Sigmoid colon (tissue), 7 donors: ENCODE results near the gene MLLT10. TPM values are rescaled to one million over a fixed set of nuclear protein-coding genes. Genes with fewer than 3 reads are reported as not detected.
A peak's percentile ranks its signal among the peaks of the same experiment; 100 is the strongest.

Source experiments
- DNase-seq: peaks from one replicate; pipeline ENCODE4 v3.0.0-alpha.2; 2019
- H3K27ac ChIP-seq, 4 donors: fragments of 200-600 bp; sonication (generic); one replicate each; pipeline ENCODE4 v1.5.1; 2016 to 2019; ENCODE audit warnings: mild to moderate bottlenecking in 1 of 4
- H3K27me3 ChIP-seq, 3 donors: fragments of 200-600 bp; sonication (generic); one replicate each; pipeline ENCODE4 v1.5.1; 2019; ENCODE audit warnings: mild to moderate bottlenecking in 1 of 3
- H3K36me3 ChIP-seq, 4 donors: fragments of 200-600 bp; sonication (generic); one replicate each; pipeline ENCODE4 v1.5.1; 2016 to 2019
- H3K4me1 ChIP-seq, 4 donors: fragments of 200-600 bp; sonication (generic); one replicate each; pipeline ENCODE4 v1.5.1; 2017 to 2019
- H3K4me3 ChIP-seq, 4 donors: fragments of 200-600 bp; sonication (generic); one replicate each; pipeline ENCODE4 v1.5.1; 2017 to 2019; ENCODE audit warnings: mild to moderate bottlenecking in 2 of 4, moderate library complexity in 1 of 4
- H3K9me3 ChIP-seq, 4 donors: fragments of 200-600 bp in 3 of 4; sonication (generic) in 3 of 4; one replicate each; pipeline versions ENCODE4 v1.5.1 to v1.6.1; 2013 to 2019
- CTCF ChIP-seq, 4 experiments: fragments of 450-650 bp in 3 of 4; fragments of 200-600 bp in 1 of 4; IDR thresholded peaks; one replicate each; pipeline ENCODE4 v1.5.1; 2016 to 2019; ENCODE audit warnings: antibody characterized with exemption in 4 of 4, mild to moderate bottlenecking in 3 of 4, moderate library complexity in 2 of 4
- EP300 ChIP-seq, 4 donors: sonication (generic); formaldehyde crosslinking; IDR thresholded peaks; one replicate each; pipeline ENCODE4 v1.6.1; 2017; ENCODE audit warnings: antibody characterized with exemption in 4 of 4
- POLR2A ChIP-seq, 2 donors: fragments of 450-650 bp; IDR thresholded peaks; one replicate each; pipeline ENCODE4 v1.6.1; 2016; ENCODE audit warnings: antibody characterized with exemption in 2 of 2, mild to moderate bottlenecking in 2 of 2, moderate library complexity in 2 of 2
- POLR2AphosphoS5 ChIP-seq, 4 donors: sonication (generic); formaldehyde crosslinking; IDR thresholded peaks; one replicate each; pipeline ENCODE4 v1.6.1; 2017; ENCODE audit warnings: antibody characterized with exemption in 4 of 4
- WGBS, 2 donors: extraction: QIAGEN DNeasy Blood & Tissue Kit; methylation state at CpG; one replicate each; pipeline ENCODE4 v1.1.7; 2013; 5-methylcytosine and 5-hydroxymethylcytosine counted together
- intact Hi-C: fragments of 100-400 bp; cut with DNase I; formaldehyde crosslinking; loops from one replicate; pipeline ENCODE4 v1.15.1; 2023
- polyA plus RNA-seq, 3 donors: library from polyadenylated mRNA; stranded (reverse); fragments of 200-250 nt; gene quantifications; one replicate each; pipeline ENCODE4 v1.2.3, GENCODE V29; 2013
- total RNA-seq, 4 donors: library from RNA; depleted of rRNA; stranded (reverse); fragments of >200 nt; gene quantifications; one replicate each; pipeline ENCODE4 v1.1.0, GENCODE V29; 2016
- donor health status: healthy with polysubstance abuse.
- donor health status: Bipolar disorder and iron deficiency.
- donor health status: healthy.

MLLT10 gene
- total and polyA plus RNA-seq, 7 donors, result 8.6 to 53.7 (median 36.0) TPM

DNA sequence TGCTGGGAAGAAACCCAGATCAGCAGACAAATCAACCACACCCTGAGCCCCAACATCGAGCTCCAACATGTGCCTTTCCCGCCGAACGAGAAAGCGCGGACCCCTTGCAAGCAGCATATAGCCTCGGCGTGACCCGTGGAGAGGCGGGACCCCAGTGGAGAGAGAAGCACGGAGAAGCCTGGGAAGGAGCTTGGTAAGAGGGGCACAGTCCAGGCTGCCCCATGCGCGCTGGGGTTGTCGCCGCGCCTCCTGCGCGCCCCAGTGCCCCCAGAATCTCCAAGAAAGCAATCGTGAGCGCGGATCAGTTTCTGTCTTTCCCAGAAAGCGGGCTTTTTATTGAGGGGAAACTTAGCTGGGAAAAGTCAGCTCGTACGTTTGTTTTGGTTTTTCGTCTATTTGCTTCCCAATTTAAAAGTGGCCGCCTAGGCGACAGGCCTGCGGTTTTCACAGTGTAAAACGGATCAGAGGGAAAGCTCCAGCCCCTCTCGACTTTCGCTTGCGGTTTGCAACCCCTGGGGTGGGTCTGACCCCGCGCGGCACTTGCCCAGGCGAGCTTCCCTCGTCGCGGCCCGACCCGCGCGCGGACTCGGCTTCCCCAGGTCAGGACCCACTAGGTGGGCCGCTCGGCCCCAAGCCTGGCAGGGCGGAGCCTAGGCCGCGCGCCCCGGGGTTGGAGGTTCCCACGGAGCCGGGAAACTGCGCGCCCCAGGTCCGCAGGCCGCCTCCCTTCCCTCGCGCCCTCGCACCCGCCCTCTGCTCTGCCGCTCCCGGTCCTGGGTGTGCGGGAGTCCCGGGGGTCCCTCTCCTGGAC, 39.6 kb upstream of the MLLT10 start:
- Histone ChIP-seq H3K27ac (peak overlapping the region; percentile 73 to 81 (median 74)), H3K9me3 (no peaks in the 10 kb centered on the region), H3K4me1 (peaks cover 0 to 37% (median 20%) of the 10 kb centered on the region in 4 donors), H3K4me3 (peak overlapping the region; percentile 50 to 83 (median 66)), H3K27me3 (no peaks in the 10 kb centered on the region), H3K36me3 (no peaks in the 10 kb centered on the region)
- TF ChIP-seq CTCF (IDR thresholded peaks at IDR 0.05), result no peak
- TF ChIP-seq POLR2A (IDR thresholded peaks at IDR 0.05), result no peak
- TF ChIP-seq POLR2AphosphoS5 (IDR thresholded peaks at IDR 0.05), result no peak
- TF ChIP-seq EP300 (IDR thresholded peaks at IDR 0.05), result no peak
- WGBS, 2 donors, result 7 to 18% methylated on average over 66 of the region's 66 CpGs
- intact Hi-C loops, result loop anchor here (1.0 to 10.0 kb wide), 7 partner anchors 100 to 1493 kb away; partner anchors contain the start of gene DNAJC1
- DNase-seq, result peak; percentile 66

DNA sequence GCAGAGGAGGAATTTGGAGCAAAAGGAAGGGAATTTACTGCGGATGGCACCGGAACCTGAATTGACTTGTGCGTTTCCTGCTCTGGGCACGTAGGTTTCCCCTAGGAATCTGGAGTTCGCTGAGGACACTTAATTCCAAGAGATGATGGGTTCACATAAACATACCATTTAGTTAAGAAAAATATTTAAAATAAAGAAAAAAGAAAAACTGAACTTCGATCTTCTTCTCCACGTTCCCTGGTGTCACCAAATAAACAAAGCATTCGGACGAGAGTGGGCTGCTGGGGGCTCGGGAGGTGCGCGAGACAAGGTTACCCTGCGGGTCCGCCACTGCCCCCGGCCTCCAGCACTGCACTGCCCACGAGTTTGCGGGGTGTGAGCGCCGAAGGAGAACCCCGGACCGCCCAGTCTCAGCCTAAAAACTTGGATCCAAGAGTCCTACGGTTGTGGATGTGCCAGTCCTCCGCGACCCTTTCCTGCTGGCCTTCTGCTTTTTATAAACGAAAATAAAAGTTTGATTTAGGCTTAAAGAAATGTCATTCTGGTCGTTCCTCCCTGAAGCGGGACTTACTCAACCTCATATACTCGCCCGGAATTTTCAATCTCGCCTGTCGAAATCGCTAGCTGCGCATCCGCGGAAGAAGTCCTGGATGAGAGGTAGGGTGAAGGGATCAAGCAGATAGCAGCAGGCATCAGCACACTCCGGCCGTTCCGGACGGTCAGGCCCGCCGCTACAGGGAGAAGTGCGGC, 38.9 kb upstream of the MLLT10 start:
- Histone ChIP-seq H3K4me1 (peaks cover 0 to 40% (median 20%) of the 10 kb centered on the region in 4 donors), H3K27ac (peak overlapping the region; percentile 73 to 81 (median 74)), H3K36me3 (no peaks in the 10 kb centered on the region), H3K27me3 (no peaks in the 10 kb centered on the region), H3K4me3 (peak overlapping the region; percentile 50 to 83 (median 66)), H3K9me3 (no peaks in the 10 kb centered on the region)
- 1% methylated on average over 42 of the region's 42 CpGs for WGBS, 2 donors
- TF ChIP-seq EP300 (IDR thresholded peaks at IDR 0.05), result no peak
- TF ChIP-seq POLR2AphosphoS5 (IDR thresholded peaks at IDR 0.05), result no peak
- TF ChIP-seq CTCF (IDR thresholded peaks at IDR 0.05), result no peak
- TF ChIP-seq POLR2A (IDR thresholded peaks at IDR 0.05), result no peak
- intact Hi-C loops, result loop anchor here (1.0 to 10.0 kb wide), 7 partner anchors 100 to 1492 kb away; partner anchors contain the start of gene DNAJC1
- no peak for DNase-seq

- DNase-seq, result peak; percentile 86
- no peaks in the 10 kb centered on the region for H3K27me3 ChIP-seq
- H3K27ac ChIP-seq, result peak overlapping the region; percentile 73 to 81 (median 74)
- WGBS, 2 donors, result 1% methylated on average over 58 of the region's 58 CpGs
- H3K4me1 ChIP-seq, result peaks cover 0 to 45% (median 20%) of the 10 kb centered on the region in 4 donors
- no peaks in the 10 kb centered on the region for H3K36me3 ChIP-seq
- H3K9me3 ChIP-seq, result no peaks in the 10 kb centered on the region
- TF ChIP-seq CTCF (IDR thresholded peaks at IDR 0.05) (peak; percentile 52 to 96 (median 88)), POLR2AphosphoS5 (IDR thresholded peaks at IDR 0.05) (peak in 3 of 4 donors; percentile 10 to 51 (median 27)), EP300 (IDR thresholded peaks at IDR 0.05) (no peak)
- intact Hi-C loops, result loop anchor here (1.0 to 10.0 kb wide), 10 partner anchors 19 to 1491 kb away; partner anchors contain the start of genes DNAJC1 and MLLT10
- H3K4me3 ChIP-seq, result peak overlapping the region; percentile 50 to 83 (median 66)
These were observed 38.2 kb upstream of the MLLT10 start for GRCh38 chr10:21495752-21496342.

GRCh38 chr10:21496343-21497176, 37.5 kb upstream of the MLLT10 start:
- no peak for TF ChIP-seq POLR2AphosphoS5 (IDR thresholded peaks at IDR 0.05)
- no peak for TF ChIP-seq POLR2A (IDR thresholded peaks at IDR 0.05)
- TF ChIP-seq CTCF (IDR thresholded peaks at IDR 0.05), result peak in 1 of 4 experiments; percentile 26
- TF ChIP-seq EP300 (IDR thresholded peaks at IDR 0.05), result no peak
- Histone ChIP-seq H3K27me3 (no peaks in the 10 kb centered on the region), H3K4me3 (peak overlapping the region; percentile 50 to 83 (median 66)), H3K4me1 (peaks cover 0 to 45% (median 20%) of the 10 kb centered on the region in 4 donors), H3K27ac (peak overlapping the region; percentile 73 to 81 (median 74)), H3K36me3 (no peaks in the 10 kb centered on the region), H3K9me3 (no peaks in the 10 kb centered on the region)
- WGBS, 2 donors, result 1% methylated on average over 72 of the region's 72 CpGs
- intact Hi-C loops, result loop anchor here (2.0 to 10.0 kb wide), 9 partner anchors 18 to 1491 kb away; partner anchors contain the start of genes DNAJC1 and MLLT10
- DNase-seq, result peak; percentile 74
